ENCODE measurements around the gene HRH3. TPM values are rescaled to one million over a fixed set of nuclear protein-coding genes. Genes with fewer than 3 reads are reported as not detected.

Gene HRH3
- total RNA-seq, 4 donors from 2014 or later, result not detected

DNA sequence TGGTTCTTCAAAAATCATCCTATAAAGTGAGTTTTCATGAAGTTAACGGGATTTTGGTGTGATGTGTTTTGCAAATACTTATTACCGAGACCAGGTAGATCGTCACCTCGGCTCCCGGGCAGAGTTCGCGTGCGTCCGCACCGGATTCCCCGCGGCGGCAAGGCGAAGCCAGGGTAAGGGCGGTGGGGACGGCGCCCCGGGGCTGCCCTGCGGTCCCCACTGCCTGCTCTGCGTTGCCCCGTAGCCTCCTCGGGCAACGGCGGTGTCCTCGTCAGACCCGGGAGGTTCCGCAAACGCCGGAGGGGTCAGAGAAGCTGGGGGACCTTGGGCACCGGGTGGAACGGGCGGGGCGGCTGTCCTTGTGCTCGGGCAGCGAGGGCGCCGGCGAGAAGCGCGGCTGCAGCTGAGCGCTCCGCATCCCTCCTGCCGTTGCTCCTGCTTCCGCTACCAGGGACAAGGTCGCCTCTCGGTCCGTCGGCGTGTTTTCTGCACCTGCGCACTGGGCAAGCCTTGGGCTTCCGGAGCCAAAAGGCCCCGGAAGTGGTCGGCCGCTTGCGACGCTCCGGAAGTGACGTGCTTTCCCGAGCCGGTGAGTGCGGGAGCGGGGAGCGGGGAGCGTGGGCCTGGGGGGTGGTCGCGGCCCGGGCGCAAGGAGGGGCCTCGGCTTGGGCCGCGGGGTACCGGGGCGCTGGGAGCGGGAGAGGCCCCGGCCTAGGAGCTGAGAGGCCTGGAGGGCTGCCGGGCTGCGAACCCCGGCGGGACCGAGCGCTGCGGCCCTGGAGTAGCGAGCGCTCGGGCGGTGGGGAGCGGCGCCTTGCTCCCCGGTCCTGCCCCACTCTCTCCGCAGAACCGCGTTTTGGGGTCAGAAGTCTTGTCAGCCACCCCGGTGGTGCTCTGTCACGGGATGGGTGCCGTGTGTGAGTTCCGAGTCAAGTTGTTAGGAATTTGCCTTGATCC is 37.3 kb downstream of the HRH3 start, which contains the start of gene MTG2:
TSS of gene MTG2 (plus strand) at position 560 of the 957 bp plus-strand sequence. CDS start 10,393 bp downstream, outside the sequence.
- TF ChIP-seq, protein P1, sequence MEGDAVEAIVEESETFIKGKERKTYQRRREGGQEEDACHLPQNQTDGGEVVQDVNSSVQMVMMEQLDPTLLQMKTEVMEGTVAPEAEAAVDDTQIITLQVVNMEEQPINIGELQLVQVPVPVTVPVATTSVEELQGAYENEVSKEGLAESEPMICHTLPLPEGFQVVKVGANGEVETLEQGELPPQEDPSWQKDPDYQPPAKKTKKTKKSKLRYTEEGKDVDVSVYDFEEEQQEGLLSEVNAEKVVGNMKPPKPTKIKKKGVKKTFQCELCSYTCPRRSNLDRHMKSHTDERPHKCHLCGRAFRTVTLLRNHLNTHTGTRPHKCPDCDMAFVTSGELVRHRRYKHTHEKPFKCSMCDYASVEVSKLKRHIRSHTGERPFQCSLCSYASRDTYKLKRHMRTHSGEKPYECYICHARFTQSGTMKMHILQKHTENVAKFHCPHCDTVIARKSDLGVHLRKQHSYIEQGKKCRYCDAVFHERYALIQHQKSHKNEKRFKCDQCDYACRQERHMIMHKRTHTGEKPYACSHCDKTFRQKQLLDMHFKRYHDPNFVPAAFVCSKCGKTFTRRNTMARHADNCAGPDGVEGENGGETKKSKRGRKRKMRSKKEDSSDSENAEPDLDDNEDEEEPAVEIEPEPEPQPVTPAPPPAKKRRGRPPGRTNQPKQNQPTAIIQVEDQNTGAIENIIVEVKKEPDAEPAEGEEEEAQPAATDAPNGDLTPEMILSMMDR (IDR thresholded peaks at IDR 0.05), result no peak
- DNase-seq (ENCODE audit: low spot score) (peak; percentile 78), ATAC-seq (ENCODE audit: low FRiP score) (peak; percentile 94)

DNA sequence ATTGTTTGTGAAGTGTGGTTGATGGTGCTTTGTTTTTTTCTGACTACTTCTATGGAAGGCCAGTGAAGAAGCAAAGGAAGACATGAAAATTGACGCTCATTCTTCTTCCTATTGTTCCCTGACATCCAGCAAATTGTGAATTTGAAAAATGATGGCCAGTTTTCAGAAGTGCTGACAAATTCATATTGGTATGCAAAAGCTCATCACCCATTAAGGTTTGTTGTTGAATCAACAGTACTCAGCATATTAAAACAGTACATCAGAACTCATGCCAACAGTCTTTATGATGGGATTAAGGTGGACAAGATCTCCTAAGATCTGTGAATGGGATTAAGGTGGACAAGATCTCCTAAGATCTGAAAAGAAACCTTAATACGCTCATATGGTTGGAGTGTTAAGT is 38.3 kb downstream of the HRH3 start:
- ATAC-seq (ENCODE audit: low FRiP score) (no peak), DNase-seq (ENCODE audit: low spot score) (no peak)
- TF ChIP-seq, protein P1 (IDR thresholded peaks at IDR 0.05), result no peak

DNA sequence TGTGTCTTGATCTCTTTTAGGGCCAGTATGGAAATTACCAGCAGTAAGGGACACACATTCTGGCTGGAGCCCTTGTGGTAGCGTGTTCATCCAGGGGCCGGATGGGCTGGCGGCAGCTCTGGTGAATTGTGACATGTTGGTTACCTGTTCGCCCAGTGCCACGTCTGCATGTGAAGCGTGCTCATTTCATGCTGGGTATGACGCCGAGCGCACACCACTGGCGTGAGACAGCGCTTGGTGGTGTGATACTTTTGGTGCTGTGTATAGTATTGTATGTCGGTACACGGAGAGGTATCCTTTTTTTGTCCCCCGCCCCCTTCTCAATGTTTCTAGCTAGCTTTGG is 40.9 kb downstream of the HRH3 start:
- DNase-seq (ENCODE audit: low spot score) (no peak), ATAC-seq (ENCODE audit: low FRiP score) (no peak)
- TF ChIP-seq, protein P1 (IDR thresholded peaks at IDR 0.05), result no peak

DNA sequence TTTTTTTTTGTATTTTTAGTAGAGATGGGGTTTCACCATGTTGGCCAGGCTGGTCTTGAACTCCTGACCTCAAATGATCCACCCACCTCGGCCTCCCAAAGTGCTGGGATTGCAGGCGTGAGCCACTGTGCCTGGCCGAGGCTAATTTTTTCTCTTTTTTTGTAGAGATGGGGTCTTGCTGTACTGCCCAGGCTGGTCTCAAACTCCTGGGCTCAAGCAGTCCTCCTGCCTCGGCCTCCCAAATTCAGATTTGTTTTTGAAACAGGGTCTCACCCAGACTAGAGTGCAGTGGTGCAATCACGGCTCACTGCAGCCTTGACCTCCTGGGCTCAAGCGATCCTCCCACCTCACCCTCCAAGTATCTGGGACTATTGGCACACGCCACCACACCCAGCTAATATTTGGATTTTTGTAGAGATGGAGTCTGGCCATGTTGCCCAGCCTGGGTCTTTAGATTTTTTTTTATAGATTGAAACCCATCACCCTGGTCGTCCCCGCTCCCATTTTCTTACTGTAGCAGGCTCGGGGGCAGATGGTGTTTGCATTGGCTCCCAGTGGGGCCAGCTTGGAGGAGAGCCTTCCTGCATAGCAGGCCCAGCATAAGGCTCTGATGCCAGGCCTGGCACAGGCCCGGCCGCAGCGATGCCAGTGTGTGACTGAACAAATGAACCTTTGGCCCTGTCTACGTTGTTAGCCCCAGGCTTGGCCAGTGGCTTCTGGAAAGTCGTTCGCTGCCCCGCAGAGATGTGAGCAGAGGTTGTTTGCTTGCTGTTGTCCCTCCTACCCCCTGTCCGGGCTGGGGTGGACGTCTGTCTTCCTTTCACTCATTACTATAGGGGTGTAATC is 41.5 kb downstream of the HRH3 start:
- DNase-seq (ENCODE audit: low spot score) (no peak), ATAC-seq (ENCODE audit: low FRiP score) (no peak)
- TF ChIP-seq, protein P1 (IDR thresholded peaks at IDR 0.05), result no peak

DNA sequence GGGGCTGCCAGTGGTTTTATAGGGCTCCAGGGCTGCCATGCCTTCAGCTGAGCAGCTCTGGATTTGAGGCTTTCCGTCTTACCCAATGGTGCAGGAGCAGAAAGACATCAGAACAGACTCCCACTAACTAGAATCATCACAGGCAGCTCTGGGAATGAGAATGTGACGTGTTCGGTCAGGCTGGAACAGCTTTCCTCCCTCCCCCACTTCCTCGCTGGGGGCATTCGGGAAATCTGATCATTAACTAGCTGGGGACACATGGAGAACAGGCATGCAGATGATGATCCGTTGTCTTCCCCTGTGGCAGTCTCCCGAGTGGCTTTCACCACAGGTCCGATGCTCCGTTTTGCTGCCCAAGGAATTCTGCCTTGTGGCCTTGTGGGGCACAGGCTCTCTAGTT is 42.8 kb downstream of the HRH3 start:
- ATAC-seq (ENCODE audit: low FRiP score), result no peak
- TF ChIP-seq, protein P1 (IDR thresholded peaks at IDR 0.05), result no peak
- no peak for DNase-seq (ENCODE audit: low spot score)

DNA sequence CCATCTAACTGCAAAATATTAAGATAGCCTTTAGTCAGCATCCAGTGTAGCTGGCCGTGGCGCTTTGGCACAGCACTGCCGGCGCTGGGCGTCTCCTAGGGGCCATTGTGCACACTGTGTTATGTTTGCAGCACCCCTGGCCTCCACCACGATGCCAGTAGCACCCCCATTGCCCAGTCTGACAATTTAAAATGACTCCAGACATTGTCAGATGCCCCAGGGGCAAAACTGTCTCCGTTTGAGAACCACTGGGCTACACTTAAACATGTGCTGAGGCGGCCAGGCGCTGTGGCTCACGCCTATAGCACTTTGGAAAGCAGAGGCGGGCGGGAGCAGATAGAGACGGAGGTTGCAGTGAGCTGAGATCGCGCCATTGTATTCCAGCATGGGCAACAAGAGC is 43.2 kb downstream of the HRH3 start:
- TF ChIP-seq, protein P1 (IDR thresholded peaks at IDR 0.05), result no peak
- DNase-seq (ENCODE audit: low spot score) (no peak), ATAC-seq (ENCODE audit: low FRiP score) (no peak)

All from omental fat pad (tissue), 4 donors.